Measurements from ENCODE around the gene OR10J5. TPM values are rescaled to one million over a fixed set of nuclear protein-coding genes. Genes with fewer than 3 reads are reported as not detected.

OR10J5 gene
- total RNA-seq, 1 donor from 2014 or later: not detected

DNA sequence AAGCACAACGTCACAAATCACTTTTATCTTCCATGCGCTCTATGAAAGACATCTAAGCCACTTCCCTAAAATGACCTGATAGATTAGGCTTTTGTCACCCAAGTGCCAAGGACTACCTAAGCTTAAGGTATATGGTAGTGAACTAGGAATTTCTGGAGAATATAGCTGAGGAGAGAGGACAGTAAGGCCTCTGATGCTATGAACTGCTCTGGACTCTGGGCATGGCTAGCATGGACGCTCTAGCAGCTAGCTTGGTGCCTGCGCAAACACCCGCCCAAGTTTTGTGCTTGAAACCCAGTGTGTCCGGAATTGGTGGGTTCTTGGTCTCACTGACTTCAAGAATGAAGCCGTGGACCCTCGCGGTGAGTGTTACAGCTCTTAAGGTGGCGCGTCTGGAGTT is 42.5 kb downstream of the OR10J5 start:
- DNase-seq (ENCODE audit: extremely low spot score, unreplicated experiment): no peak
- TF ChIP-seq, protein P1, sequence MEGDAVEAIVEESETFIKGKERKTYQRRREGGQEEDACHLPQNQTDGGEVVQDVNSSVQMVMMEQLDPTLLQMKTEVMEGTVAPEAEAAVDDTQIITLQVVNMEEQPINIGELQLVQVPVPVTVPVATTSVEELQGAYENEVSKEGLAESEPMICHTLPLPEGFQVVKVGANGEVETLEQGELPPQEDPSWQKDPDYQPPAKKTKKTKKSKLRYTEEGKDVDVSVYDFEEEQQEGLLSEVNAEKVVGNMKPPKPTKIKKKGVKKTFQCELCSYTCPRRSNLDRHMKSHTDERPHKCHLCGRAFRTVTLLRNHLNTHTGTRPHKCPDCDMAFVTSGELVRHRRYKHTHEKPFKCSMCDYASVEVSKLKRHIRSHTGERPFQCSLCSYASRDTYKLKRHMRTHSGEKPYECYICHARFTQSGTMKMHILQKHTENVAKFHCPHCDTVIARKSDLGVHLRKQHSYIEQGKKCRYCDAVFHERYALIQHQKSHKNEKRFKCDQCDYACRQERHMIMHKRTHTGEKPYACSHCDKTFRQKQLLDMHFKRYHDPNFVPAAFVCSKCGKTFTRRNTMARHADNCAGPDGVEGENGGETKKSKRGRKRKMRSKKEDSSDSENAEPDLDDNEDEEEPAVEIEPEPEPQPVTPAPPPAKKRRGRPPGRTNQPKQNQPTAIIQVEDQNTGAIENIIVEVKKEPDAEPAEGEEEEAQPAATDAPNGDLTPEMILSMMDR (IDR thresholded peaks at IDR 0.05): no peak
- Mint-ChIP-seq H3K9me3 (ENCODE audit: unreplicated experiment) (no peaks in the 10 kb centered on the region), H3K4me3 (ENCODE audit: unreplicated experiment) (no peak overlapping the region), H3K4me1 (ENCODE audit: unreplicated experiment) (no peaks in the 10 kb centered on the region), H3K36me3 (ENCODE audit: unreplicated experiment) (no peaks in the 10 kb centered on the region), H3K27ac (ENCODE audit: unreplicated experiment) (no peak overlapping the region), H3K27me3 (ENCODE audit: unreplicated experiment) (no peaks in the 10 kb centered on the region)

DNA sequence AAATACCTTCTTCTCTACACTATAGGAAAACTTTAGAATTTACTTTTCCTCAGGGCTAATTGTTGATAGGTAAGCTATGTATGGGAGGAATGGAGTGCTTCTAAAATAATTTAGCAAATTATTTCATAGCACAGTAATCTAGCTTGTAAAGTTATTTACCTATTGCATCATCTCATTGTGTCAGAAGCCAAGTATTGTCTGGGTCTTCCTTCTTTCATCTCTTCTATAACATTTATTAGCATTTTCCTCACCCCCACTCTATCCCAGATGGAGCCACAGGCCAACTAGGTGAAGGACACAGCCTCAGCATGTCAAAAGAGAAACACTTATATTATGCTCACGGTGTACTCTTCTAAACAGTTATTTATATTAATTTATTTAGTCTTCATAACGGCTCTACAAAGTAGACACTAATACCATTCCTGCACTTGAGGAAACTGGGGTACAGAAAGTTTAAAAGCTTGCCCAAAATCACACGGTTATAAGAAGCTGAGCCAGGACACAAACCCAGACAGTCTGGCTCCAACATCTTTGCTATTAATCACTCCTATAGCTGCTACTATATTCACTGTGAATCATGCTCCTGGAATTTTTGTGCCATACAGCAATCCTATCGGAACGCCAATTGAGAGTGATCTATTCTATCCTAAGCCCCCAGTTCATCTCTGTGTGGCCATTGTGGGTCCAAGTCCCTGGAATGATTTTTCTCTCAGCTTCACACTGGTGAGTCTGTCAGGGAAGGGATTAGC is 43.1 kb downstream of the OR10J5 start:
- TF ChIP-seq, protein P1 (IDR thresholded peaks at IDR 0.05): no peak
- H3K9me3 Mint-ChIP-seq (ENCODE audit: unreplicated experiment): no peaks in the 10 kb centered on the region
- H3K27me3 Mint-ChIP-seq (ENCODE audit: unreplicated experiment): no peaks in the 10 kb centered on the region
- no peak overlapping the region for H3K4me3 Mint-ChIP-seq (ENCODE audit: unreplicated experiment)
- H3K4me1 Mint-ChIP-seq (ENCODE audit: unreplicated experiment): no peaks in the 10 kb centered on the region
- H3K36me3 Mint-ChIP-seq (ENCODE audit: unreplicated experiment): no peaks in the 10 kb centered on the region
- no peak overlapping the region for H3K27ac Mint-ChIP-seq (ENCODE audit: unreplicated experiment)
- DNase-seq (ENCODE audit: extremely low spot score, unreplicated experiment): no peak

Other genes starting within 250 kb of the OR10J5 start
- not detected in 2 replicates for gene FCER1A, start 233.7 kb downstream of the OR10J5 start, total RNA-seq
- gene OR10J4, start 103.8 kb downstream of the OR10J5 start, total RNA-seq: not detected in 2 replicates
- not detected in 2 replicates for gene OR10J1, start 96.3 kb downstream of the OR10J5 start, total RNA-seq
- not detected in 2 replicates for gene APCS, start 51.8 kb upstream of the OR10J5 start, total RNA-seq
- gene CRP, start 178.6 kb upstream of the OR10J5 start, total RNA-seq: not detected in 2 replicates
- 10.5 and 16.5 TPM in 2 replicates for gene DUSP23, start 245.0 kb upstream of the OR10J5 start, total RNA-seq